ENCODE results near the gene POLR2E. TPM values are rescaled to one million over a fixed set of nuclear protein-coding genes. Genes with fewer than 3 reads are reported as not detected.

POLR2E gene
- total RNA-seq, 2 experiments from 2014 or later, result 271 to 282 TPM

DNA sequence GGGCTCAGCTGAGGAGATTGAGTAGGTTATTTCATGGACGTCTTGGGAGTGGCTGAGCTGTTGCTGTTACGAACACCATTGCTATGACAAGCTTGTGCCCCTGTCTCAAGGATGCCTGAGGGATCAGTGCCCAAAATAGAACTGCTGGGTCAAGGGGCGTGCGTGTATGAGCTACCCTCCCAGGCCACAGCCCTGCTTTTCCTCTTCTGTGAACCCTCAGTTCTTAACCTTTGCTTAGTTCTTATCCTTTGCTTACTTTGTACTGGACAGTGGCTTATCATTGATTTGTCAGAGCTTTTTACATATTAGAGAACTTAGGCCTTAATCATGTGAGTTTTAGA is 19.2 kb downstream of the POLR2E start:
- TF ChIP-seq, protein P1, sequence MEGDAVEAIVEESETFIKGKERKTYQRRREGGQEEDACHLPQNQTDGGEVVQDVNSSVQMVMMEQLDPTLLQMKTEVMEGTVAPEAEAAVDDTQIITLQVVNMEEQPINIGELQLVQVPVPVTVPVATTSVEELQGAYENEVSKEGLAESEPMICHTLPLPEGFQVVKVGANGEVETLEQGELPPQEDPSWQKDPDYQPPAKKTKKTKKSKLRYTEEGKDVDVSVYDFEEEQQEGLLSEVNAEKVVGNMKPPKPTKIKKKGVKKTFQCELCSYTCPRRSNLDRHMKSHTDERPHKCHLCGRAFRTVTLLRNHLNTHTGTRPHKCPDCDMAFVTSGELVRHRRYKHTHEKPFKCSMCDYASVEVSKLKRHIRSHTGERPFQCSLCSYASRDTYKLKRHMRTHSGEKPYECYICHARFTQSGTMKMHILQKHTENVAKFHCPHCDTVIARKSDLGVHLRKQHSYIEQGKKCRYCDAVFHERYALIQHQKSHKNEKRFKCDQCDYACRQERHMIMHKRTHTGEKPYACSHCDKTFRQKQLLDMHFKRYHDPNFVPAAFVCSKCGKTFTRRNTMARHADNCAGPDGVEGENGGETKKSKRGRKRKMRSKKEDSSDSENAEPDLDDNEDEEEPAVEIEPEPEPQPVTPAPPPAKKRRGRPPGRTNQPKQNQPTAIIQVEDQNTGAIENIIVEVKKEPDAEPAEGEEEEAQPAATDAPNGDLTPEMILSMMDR (IDR thresholded peaks at IDR 0.05), result no peak
- Mint-ChIP-seq H3K9me3 (no peaks in the 10 kb centered on the region), H3K36me3 (ENCODE audit: low read depth) (peaks cover 64% of the 10 kb centered on the region), H3K4me3 (peak overlapping the region; percentile 24), H3K4me1 (ENCODE audit: low read depth) (peaks cover 68% of the 10 kb centered on the region), H3K27ac (peak overlapping the region; percentile 83), H3K27me3 (no peaks in the 10 kb centered on the region)
- CTCF ChIA-PET, result interaction anchor here (1.0 to 3.6 kb wide), 7 partner anchors 9 to 165 kb away, joined by 3 to 17 read pairs (median 5); partner anchors contain the start of genes ARHGAP45 and CNN2
- ATAC-seq, result no peak
- POLR2A ChIA-PET, result interaction anchor here (0.6 to 12.2 kb wide), 9 partner anchors 9 to 165 kb away, joined by 3 to 148 read pairs (median 4); partner anchors contain the start of genes ARHGAP45, CNN2 and RNU6-2
- intact Hi-C loops (cut with micrococcal nuclease), result loop anchor here (5.0 kb wide), 1 partner anchor 49 kb away; the partner anchor contains the start of gene CNN2
- no peak for DNase-seq

DNA sequence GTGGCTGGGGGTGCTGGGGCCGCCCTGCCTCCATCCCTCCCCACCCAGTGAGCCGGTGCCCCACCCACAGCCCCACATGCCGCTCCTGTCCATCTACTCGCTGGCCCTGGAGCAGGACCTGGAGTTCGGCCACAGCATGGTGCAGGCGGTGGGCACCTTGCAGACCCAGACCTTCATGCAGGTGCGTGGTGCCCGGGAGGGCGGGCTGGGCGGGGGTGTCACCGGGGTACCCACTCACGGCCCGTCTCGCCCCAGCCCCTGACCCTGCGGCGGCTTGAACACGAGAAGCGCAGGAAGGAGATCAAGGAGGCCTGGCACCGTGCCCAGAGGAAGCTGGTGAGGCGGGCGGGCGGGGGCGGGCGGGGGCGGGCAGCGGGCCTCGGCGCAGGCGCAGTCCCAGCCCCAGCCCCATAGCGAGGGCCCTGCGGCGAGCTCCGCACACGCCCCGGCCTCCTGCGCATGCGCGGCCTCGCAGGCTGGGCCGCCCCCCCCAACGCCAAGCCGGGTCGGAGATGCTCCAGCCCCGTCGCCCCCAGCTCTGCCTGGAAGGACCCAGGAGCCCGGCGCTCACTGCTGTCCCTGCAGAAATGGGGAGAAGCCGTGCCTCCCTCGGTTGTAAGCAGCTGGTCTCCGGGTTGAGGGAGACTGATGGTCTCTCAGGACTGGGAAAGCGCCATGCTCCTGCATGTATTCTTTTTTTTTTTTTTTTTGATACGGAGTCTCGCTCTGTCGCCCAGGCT is 20.5 kb downstream of the POLR2E start:
- H3K36me3 Mint-ChIP-seq (ENCODE audit: low read depth), result peaks cover 59% of the 10 kb centered on the region
- H3K27ac Mint-ChIP-seq, result peak overlapping the region; percentile 83
- no peaks in the 10 kb centered on the region for H3K27me3 Mint-ChIP-seq
- no peaks in the 10 kb centered on the region for H3K9me3 Mint-ChIP-seq
- DNase-seq, result peak; percentile 92
- peak; percentile 32 for ATAC-seq
- ChIA-PET POLR2A (interaction anchor here (0.6 to 12.2 kb wide), 7 partner anchors 7 to 58 kb away, joined by 3 to 148 read pairs (median 5); partner anchors contain the start of genes ARHGAP45, CNN2, GPX4 and RNU6-2), CTCF (interaction anchor here (0.6 to 1.8 kb wide), 7 partner anchors 10 to 192 kb away, joined by 3 to 5 read pairs (median 4); partner anchors contain the start of gene RNU6-2)
- peak overlapping the region; percentile 24 for H3K4me3 Mint-ChIP-seq
- TF ChIP-seq, protein P1 (IDR thresholded peaks at IDR 0.05), result no peak
- peaks cover 58% of the 10 kb centered on the region for H3K4me1 Mint-ChIP-seq (ENCODE audit: low read depth)
- intact Hi-C loops (cut with micrococcal nuclease), result loop anchor here (5.0 kb wide), 1 partner anchor 47 kb away; the partner anchor contains the start of gene CNN2

DNA sequence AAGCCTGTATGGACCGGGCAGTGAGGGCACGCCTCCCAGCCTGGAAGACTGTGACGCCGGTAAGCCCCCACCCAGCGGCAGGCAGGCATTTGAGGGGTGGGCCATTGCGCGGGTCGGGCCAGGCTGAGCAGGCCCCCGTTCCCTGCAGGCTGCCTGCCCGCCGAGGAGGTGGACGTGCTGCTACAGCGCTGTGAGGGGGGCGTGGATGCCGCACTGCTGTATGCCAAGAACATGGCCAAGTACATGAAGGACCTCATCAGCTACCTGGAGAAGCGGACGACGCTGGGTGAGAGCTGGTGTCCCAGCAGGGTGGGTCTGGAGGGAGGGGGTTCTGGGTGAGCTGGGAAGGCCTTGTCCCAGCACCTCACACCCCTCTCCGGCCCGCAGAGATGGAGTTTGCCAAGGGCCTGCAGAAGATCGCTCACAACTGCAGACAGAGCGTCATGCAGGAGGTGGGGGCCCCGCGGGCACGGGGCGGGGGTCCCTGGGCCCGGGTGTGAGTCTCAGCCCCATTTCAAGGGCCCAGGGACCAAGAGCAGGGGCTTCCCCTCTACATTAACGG is 21.1 kb downstream of the POLR2E start:
- no peak for ATAC-seq
- peaks cover 62% of the 10 kb centered on the region for H3K36me3 Mint-ChIP-seq (ENCODE audit: low read depth)
- POLR2A ChIA-PET, result interaction anchor here (0.8 to 12.2 kb wide), 4 partner anchors 14 to 58 kb away, joined by 4 to 148 read pairs (median 6); partner anchors contain the start of genes GPX4 and RNU6-2

DNA sequence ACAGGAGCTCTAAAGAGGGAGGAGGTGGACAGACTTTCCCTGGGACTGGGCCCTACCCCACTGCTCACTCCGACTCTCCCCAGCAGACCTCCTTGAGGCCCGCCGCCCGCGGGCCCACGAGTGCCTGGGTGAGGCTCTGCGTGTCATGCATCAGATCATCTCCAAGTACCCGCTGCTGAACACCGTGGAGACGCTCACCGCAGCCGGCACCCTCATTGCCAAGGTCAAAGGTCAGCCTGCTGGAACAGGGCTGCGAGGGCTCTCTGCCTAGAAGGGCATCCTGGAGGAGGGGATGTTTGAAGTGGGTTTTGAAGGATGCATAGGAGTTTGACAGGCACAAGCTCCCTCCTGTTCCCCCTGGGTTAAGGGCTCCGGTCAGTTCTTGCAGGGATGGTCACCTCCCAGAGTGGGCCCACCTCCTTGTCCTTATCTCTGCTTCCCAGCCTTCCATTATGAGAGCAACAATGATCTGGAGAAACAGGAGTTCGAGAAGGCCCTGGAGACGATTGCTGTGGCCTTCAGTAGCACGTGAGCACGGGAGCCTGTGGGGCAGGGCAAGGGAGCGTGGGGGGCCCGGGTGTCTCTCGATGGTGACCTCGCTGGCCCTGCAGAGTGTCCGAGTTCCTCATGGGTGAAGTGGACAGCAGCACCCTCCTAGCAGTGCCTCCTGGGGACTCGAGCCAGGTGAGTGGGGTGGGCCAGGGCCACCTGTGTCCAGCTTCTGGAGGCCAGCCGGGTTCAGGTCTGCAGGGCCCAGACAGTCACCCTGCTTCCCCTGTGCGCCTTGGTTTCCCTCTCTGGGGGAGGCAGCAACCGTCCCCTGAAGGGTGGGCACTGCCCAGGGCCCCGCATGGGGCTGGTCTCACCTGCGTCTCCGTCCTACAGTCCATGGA is 21.9 kb downstream of the POLR2E start:
- DNase-seq (peak; percentile 47), ATAC-seq (no peak)
- TF ChIP-seq, protein P1 (IDR thresholded peaks at IDR 0.05), result no peak
- intact Hi-C loops (cut with micrococcal nuclease), result no loop called here
- ChIA-PET POLR2A (interaction anchor here (0.8 to 12.2 kb wide), 9 partner anchors 7 to 59 kb away, joined by 3 to 148 read pairs (median 4); no protein-coding TSS in a partner anchor), CTCF (interaction anchor here (1.0 to 1.6 kb wide), 3 partner anchors 8 to 193 kb away, joined by 3 to 4 read pairs (median 3); no protein-coding TSS in a partner anchor)
- Mint-ChIP-seq H3K27ac (no peak overlapping the region), H3K9me3 (no peaks in the 10 kb centered on the region), H3K36me3 (ENCODE audit: low read depth) (peaks cover 67% of the 10 kb centered on the region), H3K4me3 (no peak overlapping the region), H3K27me3 (no peaks in the 10 kb centered on the region), H3K4me1 (ENCODE audit: low read depth) (peaks cover 60% of the 10 kb centered on the region)

More for the DNA sequence above, 21.1 kb downstream of the POLR2E start:
- intact Hi-C loops (cut with micrococcal nuclease), result no loop called here
- Mint-ChIP-seq H3K4me1 (ENCODE audit: low read depth) (peaks cover 58% of the 10 kb centered on the region), H3K9me3 (no peaks in the 10 kb centered on the region), H3K27me3 (no peaks in the 10 kb centered on the region), H3K4me3 (peak overlapping the region; percentile 33), H3K27ac (peak overlapping the region; percentile 69)
- CTCF ChIA-PET, result interaction anchor here (1.1 to 1.8 kb wide), 4 partner anchors 9 to 192 kb away, joined by 4 to 5 read pairs (median 4); no protein-coding TSS in a partner anchor
- TF ChIP-seq, protein P1 (IDR thresholded peaks at IDR 0.05), result no peak
- DNase-seq, result no peak

Data from activated CD8-positive, alpha-beta T cell treated with anti-CD3 and anti-CD28 coated beads for 36 hours (primary cell).